HEK293 (cell line): ENCODE measurements around the gene MED13L.

Experiments used
- BCL11A ChIP-seq: fragments of 450-650 bp; formaldehyde crosslinking; IDR thresholded peaks from 2 replicates; pipeline ENCODE4 v1.5.1; 2016; ENCODE audit warnings: low read depth, missing biosample characterization, missing genetic modification characterization
- BCL6B ChIP-seq: fragments of 450-650 bp; formaldehyde crosslinking; IDR thresholded peaks from 2 replicates; pipeline ENCODE4 v1.5.1; 2017; ENCODE audit warnings: missing biosample characterization, missing genetic modification characterization
- EGR2 ChIP-seq: fragments of 450-650 bp; formaldehyde crosslinking; IDR thresholded peaks from 2 replicates; pipeline ENCODE4 v1.5.1; 2016; ENCODE audit warnings: low read depth, missing biosample characterization, missing genetic modification characterization
- GLI4 ChIP-seq: fragments of 450-650 bp; formaldehyde crosslinking; IDR thresholded peaks from 2 replicates; pipeline ENCODE4 v1.5.1; 2016; ENCODE audit warnings: missing biosample characterization, missing genetic modification characterization
- HOXD13 ChIP-seq: sonication (generic); formaldehyde crosslinking; IDR thresholded peaks from 2 replicates; pipeline ENCODE4 v1.8.0; 2022; ENCODE audit warnings: missing genetic modification reagents, borderline replicate concordance
- KLF10 ChIP-seq: fragments of 450-650 bp; IDR thresholded peaks from 2 replicates; pipeline ENCODE4 v1.5.1; 2018; ENCODE audit warnings: missing biosample characterization, mild to moderate bottlenecking, missing genetic modification characterization
- KLF16 ChIP-seq: fragments of 450-650 bp; formaldehyde crosslinking; IDR thresholded peaks from 2 replicates; pipeline ENCODE4 v1.5.1; 2017; ENCODE audit warnings: missing biosample characterization, missing genetic modification characterization
- KLF17 ChIP-seq: fragments of 450-650 bp; formaldehyde crosslinking; IDR thresholded peaks from 2 replicates; pipeline ENCODE4 v1.5.1; 2016; ENCODE audit warnings: missing biosample characterization, missing genetic modification characterization
- OVOL3 ChIP-seq: fragments of 450-650 bp; formaldehyde crosslinking; IDR thresholded peaks from 2 replicates; pipeline ENCODE4 v1.5.1; 2016; ENCODE audit warnings: missing biosample characterization, missing genetic modification characterization
- RBAK ChIP-seq: fragments of 450-650 bp; formaldehyde crosslinking; IDR thresholded peaks from 2 replicates; pipeline ENCODE4 v1.5.1; 2016; ENCODE audit warnings: missing biosample characterization, missing genetic modification characterization
- REPIN1 ChIP-seq: fragments of 450-650 bp; formaldehyde crosslinking; IDR thresholded peaks from 2 replicates; pipeline ENCODE4 v1.5.1; 2017; ENCODE audit warnings: missing biosample characterization, missing genetic modification characterization, low read depth
- ZBTB26 ChIP-seq: fragments of 450-650 bp; formaldehyde crosslinking; optimal IDR thresholded peaks from 2 replicates; pipeline ENCODE3; 2016; ENCODE audit warnings: missing biosample characterization, mild to moderate bottlenecking, missing genetic modification characterization
- ZFHX2 ChIP-seq: fragments of 450-650 bp; formaldehyde crosslinking; conservative IDR thresholded peaks from 2 replicates; pipeline ENCODE4 v1.5.1; 2016; ENCODE audit warnings: missing biosample characterization, missing genetic modification characterization
- ZFP41 ChIP-seq: fragments of 450-650 bp; formaldehyde crosslinking; IDR thresholded peaks from 2 replicates; pipeline ENCODE4 v1.5.1; 2016; ENCODE audit warnings: missing biosample characterization, missing genetic modification characterization, borderline replicate concordance
- ZIC2 ChIP-seq: fragments of 450-650 bp; formaldehyde crosslinking; IDR thresholded peaks from 2 replicates; pipeline ENCODE4 v1.5.1; 2016; ENCODE audit warnings: missing biosample characterization, missing genetic modification characterization
- ZNF133 ChIP-seq: fragments of 450-650 bp; formaldehyde crosslinking; IDR thresholded peaks from 2 replicates; pipeline ENCODE4 v1.5.1; 2016; ENCODE audit warnings: missing biosample characterization, missing genetic modification characterization
- ZNF140 ChIP-seq: fragments of 450-650 bp; formaldehyde crosslinking; IDR thresholded peaks from 2 replicates; pipeline ENCODE4 v1.5.1; 2016; ENCODE audit warnings: missing biosample characterization, missing genetic modification characterization
- ZNF184 ChIP-seq: fragments of 450-650 bp; IDR thresholded peaks from 2 replicates; pipeline ENCODE4 v1.5.1; 2018; ENCODE audit warnings: missing biosample characterization, mild to moderate bottlenecking, missing genetic modification characterization
- ZNF202 ChIP-seq: fragments of 450-650 bp; formaldehyde crosslinking; IDR thresholded peaks from 2 replicates; pipeline ENCODE4 v1.5.1; 2016; ENCODE audit warnings: missing biosample characterization, missing genetic modification characterization, borderline replicate concordance
- ZNF394 ChIP-seq: fragments of 450-650 bp; formaldehyde crosslinking; IDR thresholded peaks from 2 replicates; pipeline ENCODE4 v1.5.1; 2016; ENCODE audit warnings: missing biosample characterization, missing genetic modification characterization, mild to moderate bottlenecking, moderate library complexity, borderline replicate concordance
- ZNF473 ChIP-seq: fragments of 450-650 bp; formaldehyde crosslinking; IDR thresholded peaks from 2 replicates; pipeline ENCODE4 v1.5.1; 2017; ENCODE audit warnings: missing biosample characterization, missing genetic modification characterization
- ZNF521 ChIP-seq: fragments of 450-650 bp; formaldehyde crosslinking; IDR thresholded peaks from 2 replicates; pipeline ENCODE4 v1.5.1; 2017; ENCODE audit warnings: missing biosample characterization, mild to moderate bottlenecking, missing genetic modification characterization
- ZNF529 ChIP-seq: fragments of 450-650 bp; formaldehyde crosslinking; IDR thresholded peaks from 2 replicates; pipeline ENCODE4 v1.5.1; 2017; ENCODE audit warnings: missing genetic modification characterization, missing biosample characterization; ENCODE audit not compliant: insufficient replicate concordance
- ZNF555 ChIP-seq: fragments of 450-650 bp; formaldehyde crosslinking; conservative IDR thresholded peaks from 2 replicates; pipeline ENCODE4 v1.5.1; 2017; ENCODE audit warnings: missing biosample characterization, mild to moderate bottlenecking, missing genetic modification characterization, inconsistent platforms
- ZNF560 ChIP-seq: fragments of 450-650 bp; formaldehyde crosslinking; IDR thresholded peaks from 2 replicates; pipeline ENCODE4 v1.5.1; 2017; ENCODE audit warnings: missing biosample characterization, missing genetic modification characterization, borderline replicate concordance
- ZNF610 ChIP-seq: fragments of 450-650 bp; formaldehyde crosslinking; IDR thresholded peaks from 2 replicates; pipeline ENCODE4 v1.5.1; 2016; ENCODE audit warnings: missing biosample characterization, missing genetic modification characterization, borderline replicate concordance
- ZNF626 ChIP-seq: fragments of 450-650 bp; sonication (Bioruptor Pico); formaldehyde crosslinking; IDR thresholded peaks from 2 replicates; pipeline ENCODE4 v1.5.1; 2018; ENCODE audit warnings: missing biosample characterization, missing genetic modification characterization, inconsistent platforms
- ZNF768 ChIP-seq: fragments of 450-650 bp; formaldehyde crosslinking; IDR thresholded peaks from 2 replicates; pipeline ENCODE4 v1.5.1; 2018; ENCODE audit warnings: missing biosample characterization, mild to moderate bottlenecking, missing genetic modification characterization
- ZNF837 ChIP-seq: fragments of 450-650 bp; formaldehyde crosslinking; IDR thresholded peaks from 2 replicates; pipeline ENCODE4 v1.5.1; 2016; ENCODE audit warnings: missing biosample characterization, missing genetic modification characterization
- ZSCAN30 ChIP-seq: fragments of 450-650 bp; IDR thresholded peaks from 2 replicates; pipeline ENCODE4 v1.5.1; 2018; ENCODE audit warnings: missing biosample characterization, mild to moderate bottlenecking, missing genetic modification characterization, moderate library complexity
- TF ChIP-seq, protein P1 (sequence below): fragments of 450-650 bp; formaldehyde crosslinking; IDR thresholded peaks from 2 replicates; pipeline ENCODE4 v1.5.1; 2016; ENCODE audit warnings: missing biosample characterization, missing genetic modification characterization
- TF ChIP-seq, protein P2 (sequence below): fragments of 450-650 bp; formaldehyde crosslinking; IDR thresholded peaks from 2 replicates; pipeline ENCODE4 v1.5.1; 2016; ENCODE audit warnings: missing biosample characterization, missing genetic modification characterization
- TF ChIP-seq, protein P3 (sequence below): fragments of 450-650 bp; formaldehyde crosslinking; IDR thresholded peaks from 2 replicates; pipeline ENCODE4; 2016; ENCODE audit warnings: missing biosample characterization, missing genetic modification characterization

Gene MED13L

DNA sequence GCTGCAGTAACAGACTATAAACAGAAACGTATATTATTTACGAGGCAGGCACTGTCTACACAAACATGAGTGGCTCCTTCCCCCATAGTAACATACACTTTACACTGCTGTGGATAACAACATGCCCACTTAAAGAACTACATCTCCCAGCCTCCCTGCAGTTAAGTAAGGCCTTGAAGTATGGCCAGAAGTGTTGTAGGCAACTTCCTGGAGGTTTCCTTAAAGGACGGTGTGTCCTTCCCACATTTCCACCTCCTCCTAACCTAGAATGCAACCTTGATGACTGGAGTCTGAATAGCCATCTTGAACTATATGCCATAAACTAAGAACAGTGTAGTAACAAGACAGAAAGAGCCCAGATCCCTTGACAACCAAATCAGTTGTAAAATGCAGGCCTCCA, 20.3 kb downstream of the MED13L start (continued):
- TF ChIP-seq, protein P1, sequence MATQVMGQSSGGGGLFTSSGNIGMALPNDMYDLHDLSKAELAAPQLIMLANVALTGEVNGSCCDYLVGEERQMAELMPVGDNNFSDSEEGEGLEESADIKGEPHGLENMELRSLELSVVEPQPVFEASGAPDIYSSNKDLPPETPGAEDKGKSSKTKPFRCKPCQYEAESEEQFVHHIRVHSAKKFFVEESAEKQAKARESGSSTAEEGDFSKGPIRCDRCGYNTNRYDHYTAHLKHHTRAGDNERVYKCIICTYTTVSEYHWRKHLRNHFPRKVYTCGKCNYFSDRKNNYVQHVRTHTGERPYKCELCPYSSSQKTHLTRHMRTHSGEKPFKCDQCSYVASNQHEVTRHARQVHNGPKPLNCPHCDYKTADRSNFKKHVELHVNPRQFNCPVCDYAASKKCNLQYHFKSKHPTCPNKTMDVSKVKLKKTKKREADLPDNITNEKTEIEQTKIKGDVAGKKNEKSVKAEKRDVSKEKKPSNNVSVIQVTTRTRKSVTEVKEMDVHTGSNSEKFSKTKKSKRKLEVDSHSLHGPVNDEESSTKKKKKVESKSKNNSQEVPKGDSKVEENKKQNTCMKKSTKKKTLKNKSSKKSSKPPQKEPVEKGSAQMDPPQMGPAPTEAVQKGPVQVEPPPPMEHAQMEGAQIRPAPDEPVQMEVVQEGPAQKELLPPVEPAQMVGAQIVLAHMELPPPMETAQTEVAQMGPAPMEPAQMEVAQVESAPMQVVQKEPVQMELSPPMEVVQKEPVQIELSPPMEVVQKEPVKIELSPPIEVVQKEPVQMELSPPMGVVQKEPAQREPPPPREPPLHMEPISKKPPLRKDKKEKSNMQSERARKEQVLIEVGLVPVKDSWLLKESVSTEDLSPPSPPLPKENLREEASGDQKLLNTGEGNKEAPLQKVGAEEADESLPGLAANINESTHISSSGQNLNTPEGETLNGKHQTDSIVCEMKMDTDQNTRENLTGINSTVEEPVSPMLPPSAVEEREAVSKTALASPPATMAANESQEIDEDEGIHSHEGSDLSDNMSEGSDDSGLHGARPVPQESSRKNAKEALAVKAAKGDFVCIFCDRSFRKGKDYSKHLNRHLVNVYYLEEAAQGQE = no peak
- TF ChIP-seq ZNF202 (tag by site-specific recombination) = no peak
- TF ChIP-seq RBAK (tag by site-specific recombination) = no peak
- TF ChIP-seq ZNF394 (tag by site-specific recombination) = no peak
- no peak for TF ChIP-seq KLF10 (tag by site-specific recombination)
- no peak for TF ChIP-seq ZNF610 (tag by site-specific recombination)
- no peak for TF ChIP-seq ZNF133 (tag by site-specific recombination)
- no peak for TF ChIP-seq BCL11A
- TF ChIP-seq ZBTB26 (tag by site-specific recombination) = no peak
- no peak for TF ChIP-seq KLF17 (tag by site-specific recombination)
- TF ChIP-seq ZNF560 (tag by site-specific recombination) = no peak
- TF ChIP-seq REPIN1 = no peak
- no peak for TF ChIP-seq HOXD13 (CRISPR knock-in tag)
- TF ChIP-seq ZNF768 = no peak
- TF ChIP-seq KLF16 (tag by site-specific recombination) = no peak
- TF ChIP-seq, protein P2, sequence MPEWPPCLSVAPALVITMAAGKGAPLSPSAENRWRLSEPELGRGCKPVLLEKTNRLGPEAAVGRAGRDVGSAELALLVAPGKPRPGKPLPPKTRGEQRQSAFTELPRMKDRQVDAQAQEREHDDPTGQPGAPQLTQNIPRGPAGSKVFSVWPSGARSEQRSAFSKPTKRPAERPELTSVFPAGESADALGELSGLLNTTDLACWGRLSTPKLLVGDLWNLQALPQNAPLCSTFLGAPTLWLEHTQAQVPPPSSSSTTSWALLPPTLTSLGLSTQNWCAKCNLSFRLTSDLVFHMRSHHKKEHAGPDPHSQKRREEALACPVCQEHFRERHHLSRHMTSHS (tag by site-specific recombination) = no peak
- TF ChIP-seq, protein P3, sequence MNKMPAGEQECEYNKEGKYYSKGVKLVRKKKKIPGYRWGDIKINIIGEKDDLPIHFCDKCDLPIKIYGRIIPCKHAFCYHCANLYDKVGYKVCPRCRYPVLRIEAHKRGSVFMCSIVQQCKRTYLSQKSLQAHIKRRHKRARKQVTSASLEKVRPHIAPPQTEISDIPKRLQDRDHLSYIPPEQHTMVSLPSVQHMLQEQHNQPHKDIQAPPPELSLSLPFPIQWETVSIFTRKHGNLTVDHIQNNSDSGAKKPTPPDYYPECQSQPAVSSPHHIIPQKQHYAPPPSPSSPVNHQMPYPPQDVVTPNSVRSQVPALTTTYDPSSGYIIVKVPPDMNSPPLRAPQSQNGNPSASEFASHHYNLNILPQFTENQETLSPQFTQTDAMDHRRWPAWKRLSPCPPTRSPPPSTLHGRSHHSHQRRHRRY (tag by site-specific recombination) = no peak
- TF ChIP-seq BCL6B (tag by site-specific recombination) = peak; percentile 77
- no peak for TF ChIP-seq OVOL3 (tag by site-specific recombination)
- TF ChIP-seq ZNF626 (tag by site-specific recombination) = no peak
- TF ChIP-seq GLI4 (tag by site-specific recombination) = no peak
- no peak for TF ChIP-seq ZNF529
- no peak for TF ChIP-seq ZNF140 (tag by site-specific recombination)
- TF ChIP-seq ZNF555 (tag by site-specific recombination) = no peak
- TF ChIP-seq ZNF837 (tag by site-specific recombination) = no peak
- no peak for TF ChIP-seq EGR2 (tag by site-specific recombination)
- TF ChIP-seq ZIC2 (tag by site-specific recombination) = no peak
- TF ChIP-seq ZNF473 (tag by site-specific recombination) = no peak
- TF ChIP-seq ZNF521 (tag by site-specific recombination) = no peak
- TF ChIP-seq ZNF184 (tag by site-specific recombination) = no peak
- no peak for TF ChIP-seq ZFP41
- no peak for TF ChIP-seq ZFHX2 (tag by site-specific recombination)
- TF ChIP-seq ZSCAN30 (tag by site-specific recombination) = no peak
